ENCODE data around the gene ZBTB17. TPM values are rescaled to one million over a fixed set of nuclear protein-coding genes. Genes with fewer than 3 reads are reported as not detected.

ZBTB17 gene
- total RNA-seq, 2 experiments from 2014 or later, result 52.9 to 53.4 TPM

- intact Hi-C loops (cut with micrococcal nuclease; ENCODE audit: unreplicated experiment), result loop anchor here (5.0 kb wide), 1 partner anchor 116 kb away; no protein-coding TSS in a partner anchor
- ChIA-PET CTCF (ENCODE audit: unreplicated experiment) (no interaction called here), POLR2A (no interaction called here)
- Histone ChIP-seq H3K36me3 (ENCODE audit: insufficient read depth, low read length) (peaks cover 99% of the 10 kb centered on the region), H3K4me1 (ENCODE audit: insufficient read depth, low read length, poor library complexity, severe bottlenecking) (no peaks in the 10 kb centered on the region), H3K79me2 (ENCODE audit: insufficient read depth, low read depth, low read length) (no peaks in the 10 kb centered on the region), H2AFZ (ENCODE audit: low read length) (no peak overlapping the region), H3K4me2 (ENCODE audit: low read length) (no peak overlapping the region), H3K4me3 (ENCODE audit: low read depth, low read length, poor library complexity, severe bottlenecking) (no peak overlapping the region), H3K9me2 (ENCODE audit: insufficient read depth, low read length) (no peaks in the 10 kb centered on the region), H3K9me3 (ENCODE audit: low read length) (no peaks in the 10 kb centered on the region), H4K20me1 (ENCODE audit: insufficient read depth, low read length) (no peaks in the 10 kb centered on the region), H3K27ac (ENCODE audit: low read depth, low read length, poor library complexity, severe bottlenecking) (no peak overlapping the region)
- TF ChIP-seq CTCF (conservative IDR thresholded peaks at IDR 0.05; ENCODE audit: low read length), result no peak
- no peak for TF ChIP-seq EZH2phosphoT487 (IDR thresholded peaks at IDR 0.05; ENCODE audit: borderline replicate concordance, low read depth, low read length)
- DNase-seq (ENCODE audit: low spot score), result no peak
- BruUV-seq (replicated peaks), result no TSS peak
These were observed 42.2 kb downstream of the ZBTB17 start for GRCh38 chr1:15933684-15934083.

- Histone ChIP-seq H4K20me1 (ENCODE audit: insufficient read depth, low read length) (no peaks in the 10 kb centered on the region), H3K9me2 (ENCODE audit: insufficient read depth, low read length) (no peaks in the 10 kb centered on the region), H3K36me3 (ENCODE audit: insufficient read depth, low read length) (peaks cover 99% of the 10 kb centered on the region), H3K4me2 (ENCODE audit: low read length) (no peak overlapping the region), H3K79me2 (ENCODE audit: insufficient read depth, low read depth, low read length) (no peaks in the 10 kb centered on the region), H3K4me1 (ENCODE audit: insufficient read depth, low read length, poor library complexity, severe bottlenecking) (no peaks in the 10 kb centered on the region), H3K9me3 (ENCODE audit: low read length) (no peaks in the 10 kb centered on the region), H3K4me3 (ENCODE audit: low read depth, low read length, poor library complexity, severe bottlenecking) (no peak overlapping the region), H2AFZ (ENCODE audit: low read length) (no peak overlapping the region), H3K27ac (ENCODE audit: low read depth, low read length, poor library complexity, severe bottlenecking) (no peak overlapping the region)
- no peak for TF ChIP-seq CTCF (conservative IDR thresholded peaks at IDR 0.05; ENCODE audit: low read length)
- no TSS peak for BruUV-seq (replicated peaks)
- intact Hi-C loops (cut with micrococcal nuclease; ENCODE audit: unreplicated experiment), result loop anchor here (5.0 kb wide), 1 partner anchor 115 kb away; no protein-coding TSS in a partner anchor
- no peak for DNase-seq (ENCODE audit: low spot score)
- CTCF ChIA-PET (ENCODE audit: unreplicated experiment), result no interaction called here
- POLR2A ChIA-PET, result no interaction called here
These were observed 43.3 kb downstream of the ZBTB17 start for GRCh38 chr1:15932612-15933011.

- Histone ChIP-seq H3K4me2 (ENCODE audit: low read length) (no peak overlapping the region), H3K79me2 (ENCODE audit: insufficient read depth, low read depth, low read length) (no peaks in the 10 kb centered on the region), H2AFZ (ENCODE audit: low read length) (no peak overlapping the region), H3K9me2 (ENCODE audit: insufficient read depth, low read length) (no peaks in the 10 kb centered on the region), H3K27ac (ENCODE audit: low read depth, low read length, poor library complexity, severe bottlenecking) (no peak overlapping the region), H3K4me1 (ENCODE audit: insufficient read depth, low read length, poor library complexity, severe bottlenecking) (no peaks in the 10 kb centered on the region), H3K4me3 (ENCODE audit: low read depth, low read length, poor library complexity, severe bottlenecking) (no peak overlapping the region), H3K9me3 (ENCODE audit: low read length) (no peaks in the 10 kb centered on the region), H3K36me3 (ENCODE audit: insufficient read depth, low read length) (peaks cover 99% of the 10 kb centered on the region), H4K20me1 (ENCODE audit: insufficient read depth, low read length) (no peaks in the 10 kb centered on the region)
- BruUV-seq (replicated peaks), result no TSS peak
- DNase-seq (ENCODE audit: low spot score), result no peak
- ChIA-PET POLR2A (no interaction called here), CTCF (ENCODE audit: unreplicated experiment) (no interaction called here)
- TF ChIP-seq CTCF (conservative IDR thresholded peaks at IDR 0.05; ENCODE audit: low read length), result no peak
- TF ChIP-seq EZH2phosphoT487 (IDR thresholded peaks at IDR 0.05; ENCODE audit: borderline replicate concordance, low read depth, low read length), result no peak
- intact Hi-C loops (cut with micrococcal nuclease; ENCODE audit: unreplicated experiment), result loop anchor here (5.0 kb wide), 1 partner anchor 115 kb away; no protein-coding TSS in a partner anchor
These were observed 44.0 kb downstream of the ZBTB17 start for GRCh38 chr1:15931884-15932283.

All from OCI-LY7 (cell line).